Spleen (tissue), 11 donors: ENCODE measurements around the gene RBM20. TPM values are rescaled to one million over a fixed set of nuclear protein-coding genes. Genes with fewer than 3 reads are reported as not detected.
A peak's percentile ranks its signal among the peaks of the same experiment; 100 is the strongest.

Experiments used
- DNase-seq: peaks from one replicate; pipeline ENCODE4 v3.0.0-alpha.2; 2020
- H3K27ac ChIP-seq, 8 donors: fragments of 200-600 bp; sonication (generic) in 7 of 8; 1 replicate in 4 of 8; 2 replicates in 4 of 8; pipeline versions ENCODE4 v1.5.0 to v1.8.0; 2016 to 2021; ENCODE audit warnings: inconsistent platforms in 4 of 8, mild to moderate bottlenecking in 4 of 8, moderate library complexity in 1 of 8
- H3K27me3 ChIP-seq, 7 donors: fragments of 200-600 bp; sonication (generic) in 6 of 7; replicated peaks in 1 of 7; 1 replicate in 4 of 7; 2 replicates in 3 of 7; pipeline versions ENCODE4 v1.5.0 to v1.8.0; 2016 to 2021; ENCODE audit warnings: inconsistent platforms in 3 of 7, mild to moderate bottlenecking in 1 of 7
- H3K36me3 ChIP-seq, 6 donors: fragments of 200-600 bp; sonication (generic) in 5 of 6; 1 replicate in 4 of 6; 2 replicates in 2 of 6; pipeline versions ENCODE4 v1.5.0 to v1.8.0; 2016 to 2021; ENCODE audit warnings: inconsistent platforms in 2 of 6
- H3K4me1 ChIP-seq, 6 donors: fragments of 200-600 bp; sonication (generic) in 5 of 6; 1 replicate in 3 of 6; 2 replicates in 3 of 6; pipeline versions ENCODE4 v1.5.0 to v1.8.0; 2016 to 2021; ENCODE audit warnings: inconsistent platforms in 3 of 6
- H3K4me3 ChIP-seq, 8 donors: fragments of 200-600 bp; sonication (generic) in 7 of 8; 1 replicate in 4 of 8; 2 replicates in 4 of 8; pipeline versions ENCODE4 v1.5.0 to v1.8.0; 2016 to 2021; ENCODE audit warnings: inconsistent platforms in 4 of 8, mild to moderate bottlenecking in 4 of 8, moderate library complexity in 2 of 8
- H3K9me3 ChIP-seq, 8 donors: fragments of 200-600 bp; sonication (generic) in 7 of 8; 1 replicate in 4 of 8; 2 replicates in 4 of 8; pipeline versions ENCODE4 v1.5.0 to v1.8.0; 2016 to 2021; ENCODE audit warnings: inconsistent platforms in 4 of 8
- POLR2A ChIP-seq, 3 donors: fragments of 450-650 bp; IDR thresholded peaks; one replicate each; pipeline ENCODE4 v1.5.1; 2017; ENCODE audit warnings: antibody characterized with exemption in 3 of 3, mild to moderate bottlenecking in 1 of 3
- POLR2AphosphoS5 ChIP-seq, 3 donors: sonication (generic); formaldehyde crosslinking; IDR thresholded peaks; one replicate each; pipeline ENCODE4 v1.5.1; 2017; ENCODE audit warnings: antibody characterized with exemption in 3 of 3
- WGBS, 5 donors: extraction: QIAGEN DNeasy Blood & Tissue Kit in 3 of 5; methylation state at CpG; one replicate each; pipeline versions ENCODE4 v1.1.5 to v1.1.7; 2013 to 2018; 5-methylcytosine and 5-hydroxymethylcytosine counted together
- intact Hi-C: fragments of 100-400 bp; cut with DNase I; formaldehyde crosslinking; loops from one replicate; pipeline ENCODE4 v1.15.0; 2023; ENCODE audit warnings: low total_unique reads
- polyA plus RNA-seq, 3 donors: library from polyadenylated mRNA; stranded (reverse); fragments of 200-250 nt; gene quantifications; one replicate each; pipeline ENCODE4 v1.2.1, GENCODE V29; 2013
- total RNA-seq, 7 donors: library from RNA; depleted of rRNA in 3 of 7; stranded (reverse); fragments of >200 nt in 3 of 7; fragmentation: NEBNext Ultra II Directional in 4 of 7; extraction: Animal tissue kit (Norgen Biotek cat#: 25700) in 4 of 7; gene quantifications; one replicate each; pipeline versions ENCODE4 v1.1.0 to v1.2.1, GENCODE V29; 2016 to 2021
- TF ChIP-seq, protein P1 (sequence below), 11 experiments: fragments of 200-600 bp in 7 of 11; fragments of 450-650 bp in 4 of 11; sonication (generic) in 4 of 11; IDR thresholded peaks in 8 of 11; conservative IDR thresholded peaks in 3 of 11; 1 replicate in 7 of 11; 2 replicates in 4 of 11; pipeline versions ENCODE4 v1.4.0 to v1.8.0; 2016 to 2021; ENCODE audit warnings: antibody characterized with exemption in 11 of 11, inconsistent platforms in 4 of 11, mild to moderate bottlenecking in 1 of 11
- donor health status: healthy with polysubstance abuse.
- donor health status: DM: no; HTN: no; CAD: no; lungs with moderate emphysema.
- donor health status: DM: no; HTN: no; CAD: no.
- donor health status: Bipolar disorder and iron deficiency.
- donor health status: healthy.
- donor health status: DM: no; HTN: no; CAD: no.
- donor health status: DM: yes; HTN: yes; CAD: no.

The RBM20 gene
- total and polyA plus RNA-seq, 10 donors, result 0.04 to 0.72 (median 0.29) TPM; not detected in 1

GRCh38 chr10:110711382-110711781 is 67.2 kb downstream of the RBM20 start:
- intact Hi-C loops, result no loop called here
- no peaks in the 10 kb centered on the region for H3K4me1 ChIP-seq
- no peak overlapping the region for H3K4me3 ChIP-seq
- H3K36me3 ChIP-seq, result no peaks in the 10 kb centered on the region
- no peak overlapping the region for H3K27ac ChIP-seq
- H3K9me3 ChIP-seq, result no peaks in the 10 kb centered on the region
- no peak for TF ChIP-seq POLR2AphosphoS5 (IDR thresholded peaks at IDR 0.05)
- TF ChIP-seq, protein P1, sequence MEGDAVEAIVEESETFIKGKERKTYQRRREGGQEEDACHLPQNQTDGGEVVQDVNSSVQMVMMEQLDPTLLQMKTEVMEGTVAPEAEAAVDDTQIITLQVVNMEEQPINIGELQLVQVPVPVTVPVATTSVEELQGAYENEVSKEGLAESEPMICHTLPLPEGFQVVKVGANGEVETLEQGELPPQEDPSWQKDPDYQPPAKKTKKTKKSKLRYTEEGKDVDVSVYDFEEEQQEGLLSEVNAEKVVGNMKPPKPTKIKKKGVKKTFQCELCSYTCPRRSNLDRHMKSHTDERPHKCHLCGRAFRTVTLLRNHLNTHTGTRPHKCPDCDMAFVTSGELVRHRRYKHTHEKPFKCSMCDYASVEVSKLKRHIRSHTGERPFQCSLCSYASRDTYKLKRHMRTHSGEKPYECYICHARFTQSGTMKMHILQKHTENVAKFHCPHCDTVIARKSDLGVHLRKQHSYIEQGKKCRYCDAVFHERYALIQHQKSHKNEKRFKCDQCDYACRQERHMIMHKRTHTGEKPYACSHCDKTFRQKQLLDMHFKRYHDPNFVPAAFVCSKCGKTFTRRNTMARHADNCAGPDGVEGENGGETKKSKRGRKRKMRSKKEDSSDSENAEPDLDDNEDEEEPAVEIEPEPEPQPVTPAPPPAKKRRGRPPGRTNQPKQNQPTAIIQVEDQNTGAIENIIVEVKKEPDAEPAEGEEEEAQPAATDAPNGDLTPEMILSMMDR (IDR thresholded peaks at IDR 0.05 in 8 of 11, conservative IDR thresholded peaks at IDR 0.05 in 3 of 11), result no peak
- no peak for TF ChIP-seq POLR2A (IDR thresholded peaks at IDR 0.05)
- DNase-seq, result no peak
- H3K27me3 ChIP-seq, result no peaks in the 10 kb centered on the region
- 65 to 77% (median 69%) methylated on average over 4 of the region's 4 CpGs for WGBS, 5 donors

GRCh38 chr10:110714356-110714755 is 70.2 kb downstream of the RBM20 start:
- H3K4me1 ChIP-seq, result peaks cover 0 to 13% (median 6%) of the 10 kb centered on the region in 6 donors
- TF ChIP-seq, protein P1 (IDR thresholded peaks at IDR 0.05 in 8 of 11, conservative IDR thresholded peaks at IDR 0.05 in 3 of 11), result no peak
- no peak for TF ChIP-seq POLR2AphosphoS5 (IDR thresholded peaks at IDR 0.05)
- TF ChIP-seq POLR2A (IDR thresholded peaks at IDR 0.05), result no peak
- H3K36me3 ChIP-seq, result no peaks in the 10 kb centered on the region
- H3K4me3 ChIP-seq, result no peak overlapping the region
- H3K9me3 ChIP-seq, result no peaks in the 10 kb centered on the region
- no peaks in the 10 kb centered on the region for H3K27me3 ChIP-seq
- H3K27ac ChIP-seq, result no peak overlapping the region
- no peak for DNase-seq
- intact Hi-C loops, result no loop called here

GRCh38 chr10:110717781-110718589 is 73.8 kb downstream of the RBM20 start:
- WGBS, 5 donors, result 39 to 63% (median 54%) methylated on average over 4 of the region's 4 CpGs
- intact Hi-C loops, result no loop called here
- no peak overlapping the region for H3K4me3 ChIP-seq
- no peaks in the 10 kb centered on the region for H3K27me3 ChIP-seq
- TF ChIP-seq, protein P1 (IDR thresholded peaks at IDR 0.05 in 8 of 11, conservative IDR thresholded peaks at IDR 0.05 in 3 of 11), result no peak
- TF ChIP-seq POLR2AphosphoS5 (IDR thresholded peaks at IDR 0.05) (peak in 1 of 3 donors; percentile 33), POLR2A (IDR thresholded peaks at IDR 0.05) (no peak)
- no peaks in the 10 kb centered on the region for H3K36me3 ChIP-seq
- peaks cover under 1 to 19% (median 6%) of the 10 kb centered on the region in 6 donors for H3K4me1 ChIP-seq
- DNase-seq, result no peak
- H3K27ac ChIP-seq, result no peak overlapping the region
- no peaks in the 10 kb centered on the region for H3K9me3 ChIP-seq

DNA sequence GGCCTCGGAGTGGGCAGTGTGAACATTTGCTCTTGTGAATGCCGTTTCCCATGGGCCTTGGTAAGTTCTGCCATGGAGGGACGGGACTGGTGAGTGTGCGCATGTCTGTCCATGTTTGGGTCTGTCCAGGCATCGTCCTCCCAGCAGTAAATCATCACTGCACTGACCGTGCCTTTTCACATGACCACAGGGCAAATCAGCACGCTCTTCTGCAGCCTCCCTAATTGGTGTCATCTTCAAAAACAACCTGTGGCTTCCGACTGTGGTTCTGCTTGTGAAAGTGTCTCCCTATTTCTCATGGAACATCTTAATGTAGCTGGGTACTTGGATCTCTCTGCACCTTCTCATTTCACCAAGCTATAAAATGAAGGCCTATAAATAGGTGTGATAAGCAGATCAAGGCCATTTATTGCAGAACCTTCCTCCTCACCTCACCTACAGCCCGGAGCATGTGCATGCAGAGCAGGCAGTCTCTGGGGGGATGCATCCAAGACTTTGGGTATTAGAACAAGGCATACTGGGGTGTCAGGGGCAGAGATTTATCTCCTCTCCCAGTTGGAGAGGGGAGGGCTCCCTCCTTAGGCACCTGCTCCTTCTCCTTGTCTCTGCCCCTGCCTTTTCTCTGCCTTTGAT is 77.4 kb downstream of the RBM20 start:
- DNase-seq, result no peak
- Histone ChIP-seq H3K4me1 (peaks cover 9 to 46% (median 24%) of the 10 kb centered on the region in 6 donors), H3K4me3 (no peak overlapping the region), H3K36me3 (no peaks in the 10 kb centered on the region), H3K9me3 (no peaks in the 10 kb centered on the region), H3K27ac (no peak overlapping the region), H3K27me3 (no peaks in the 10 kb centered on the region)
- TF ChIP-seq POLR2A (IDR thresholded peaks at IDR 0.05) (no peak), POLR2AphosphoS5 (IDR thresholded peaks at IDR 0.05) (no peak)
- TF ChIP-seq, protein P1 (IDR thresholded peaks at IDR 0.05 in 8 of 11, conservative IDR thresholded peaks at IDR 0.05 in 3 of 11), result no peak
- intact Hi-C loops, result no loop called here
- WGBS, 5 donors, result 92 to 97% (median 94%) methylated on average over 9 of the region's 9 CpGs
